Sigmoid colon (tissue), 4 donors: ENCODE results near the gene CREB3L2.

ENCODE experiments used
- EP300 ChIP-seq, 4 donors: sonication (generic); formaldehyde crosslinking; IDR thresholded peaks; one replicate each; pipeline ENCODE4 v1.6.1; 2017; ENCODE audit warnings: antibody characterized with exemption in 4 of 4
- POLR2A ChIP-seq, 2 donors: fragments of 450-650 bp; IDR thresholded peaks; one replicate each; pipeline ENCODE4 v1.6.1; 2016; ENCODE audit warnings: antibody characterized with exemption in 2 of 2, mild to moderate bottlenecking in 2 of 2, moderate library complexity in 2 of 2
- POLR2AphosphoS5 ChIP-seq, 4 donors: sonication (generic); formaldehyde crosslinking; IDR thresholded peaks; one replicate each; pipeline ENCODE4 v1.6.1; 2017; ENCODE audit warnings: antibody characterized with exemption in 4 of 4
- TF ChIP-seq, protein P1 (sequence below), 4 experiments: fragments of 450-650 bp in 3 of 4; fragments of 200-600 bp in 1 of 4; IDR thresholded peaks; one replicate each; pipeline ENCODE4 v1.5.1; 2016 to 2019; ENCODE audit warnings: antibody characterized with exemption in 4 of 4, mild to moderate bottlenecking in 3 of 4, moderate library complexity in 2 of 4

DNA sequence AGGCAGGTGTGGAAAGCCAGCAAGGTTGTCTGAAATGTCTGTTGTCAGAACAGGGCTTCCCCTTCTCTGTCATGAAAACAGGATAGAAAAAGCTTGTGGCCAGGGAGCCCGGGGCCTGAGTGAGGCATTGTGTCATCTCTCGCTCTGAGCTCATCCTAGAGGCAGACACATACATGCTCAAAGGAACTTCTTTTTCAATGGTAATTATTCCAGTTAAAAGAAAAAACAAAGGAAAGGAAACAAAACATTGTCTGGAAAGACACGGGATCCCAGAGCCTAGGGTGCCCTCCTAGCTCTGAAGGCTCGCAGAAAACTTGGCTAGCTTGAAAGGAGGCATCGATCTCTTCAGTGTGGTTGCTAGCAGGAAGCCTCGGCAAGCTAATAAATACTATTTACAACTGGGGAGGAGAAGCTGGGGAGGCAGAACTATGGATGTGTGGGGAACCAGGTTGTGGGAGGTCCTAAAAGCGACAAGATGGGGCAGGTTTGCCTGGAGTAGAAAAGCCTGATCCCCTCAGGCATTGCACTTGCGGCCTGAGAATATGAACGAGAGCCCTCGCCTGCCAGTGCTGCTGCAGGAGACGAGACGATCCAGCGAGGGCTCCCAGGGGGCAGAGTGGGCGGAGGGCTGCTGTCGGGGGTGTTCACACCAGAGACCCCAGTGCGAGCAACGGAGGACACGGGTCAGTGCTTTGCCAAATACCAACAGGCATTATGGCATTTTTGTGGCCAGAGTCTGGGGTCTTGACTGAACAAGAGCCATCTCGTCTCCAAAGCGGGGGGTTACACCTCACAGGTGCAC, 122.3 kb downstream of the CREB3L2 start:
- TF ChIP-seq, protein P1, sequence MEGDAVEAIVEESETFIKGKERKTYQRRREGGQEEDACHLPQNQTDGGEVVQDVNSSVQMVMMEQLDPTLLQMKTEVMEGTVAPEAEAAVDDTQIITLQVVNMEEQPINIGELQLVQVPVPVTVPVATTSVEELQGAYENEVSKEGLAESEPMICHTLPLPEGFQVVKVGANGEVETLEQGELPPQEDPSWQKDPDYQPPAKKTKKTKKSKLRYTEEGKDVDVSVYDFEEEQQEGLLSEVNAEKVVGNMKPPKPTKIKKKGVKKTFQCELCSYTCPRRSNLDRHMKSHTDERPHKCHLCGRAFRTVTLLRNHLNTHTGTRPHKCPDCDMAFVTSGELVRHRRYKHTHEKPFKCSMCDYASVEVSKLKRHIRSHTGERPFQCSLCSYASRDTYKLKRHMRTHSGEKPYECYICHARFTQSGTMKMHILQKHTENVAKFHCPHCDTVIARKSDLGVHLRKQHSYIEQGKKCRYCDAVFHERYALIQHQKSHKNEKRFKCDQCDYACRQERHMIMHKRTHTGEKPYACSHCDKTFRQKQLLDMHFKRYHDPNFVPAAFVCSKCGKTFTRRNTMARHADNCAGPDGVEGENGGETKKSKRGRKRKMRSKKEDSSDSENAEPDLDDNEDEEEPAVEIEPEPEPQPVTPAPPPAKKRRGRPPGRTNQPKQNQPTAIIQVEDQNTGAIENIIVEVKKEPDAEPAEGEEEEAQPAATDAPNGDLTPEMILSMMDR (IDR thresholded peaks at IDR 0.05): no peak
- TF ChIP-seq POLR2A (IDR thresholded peaks at IDR 0.05) (no peak), EP300 (IDR thresholded peaks at IDR 0.05) (no peak), POLR2AphosphoS5 (IDR thresholded peaks at IDR 0.05) (no peak)
